SH-SY5Y (cell line): Measurements from ENCODE around the gene RASGRF2.

Source experiments
- GATA2 ChIP-seq: IDR thresholded peaks from 2 replicates; pipeline ENCODE4 v1.6.1; 2011; ENCODE audit warnings: mild to moderate bottlenecking, low read depth, low read length
- GATA3 ChIP-seq: IDR thresholded peaks from 2 replicates; pipeline ENCODE4 v1.6.1; 2011; ENCODE audit warnings: low read depth, mild to moderate bottlenecking, low read length, moderate library complexity

GRCh38 chr5:81058121-81058520 lies 98.0 kb downstream of the RASGRF2 start:
- no peak for TF ChIP-seq GATA3
- no peak for TF ChIP-seq GATA2
